SK-N-SH (cell line): ENCODE measurements around the gene CRABP1. TPM values are rescaled to one million over a fixed set of nuclear protein-coding genes. Genes with fewer than 3 reads are reported as not detected.

ENCODE experiments used
- CTCF ChIA-PET: fragments of 300-600, 350-600 bp; formaldehyde crosslinking; extraction: SDS; loops from one replicate; lab custom pipeline; 2021; lab: Yijun Ruan, JAX
- POLR2A ChIA-PET: fragments of 350-600 bp; sonication (Branson Sonifier 250); formaldehyde crosslinking; extraction: SDS; loops from one replicate; lab custom pipeline; 2020; ENCODE audit warnings: antibody characterized with exemption, inconsistent platforms; lab: Yijun Ruan, JAX
- DNase-seq: peaks from one replicate; pipeline ENCODE4 v3.0.0; 2012
- H2AFZ ChIP-seq: fragments of 200-600 bp; sonication (generic); 2 replicates; pipeline ENCODE4 v1.8.1; 2016; ENCODE audit warnings: antibody characterized with exemption, mild to moderate bottlenecking, low read depth
- H3F3A ChIP-seq: fragments of 200-600 bp; sonication (generic); replicated peaks from 2 replicates; pipeline ENCODE3; 2016; ENCODE audit warnings: antibody characterized with exemption, mild to moderate bottlenecking; ENCODE audit not compliant: insufficient read depth
- H3K27ac ChIP-seq, 2 experiments: fragments of 200-500 bp in 1 of 2; fragments of 200-600 bp in 1 of 2; sonication (Bioruptor generic) in 1 of 2; sonication (generic), shearing (Covaris generic) in 1 of 2; 2 replicates each; pipeline versions ENCODE4 v1.5.1 to v1.6.1; 2014 to 2016; ENCODE audit warnings: low read depth in 2 of 2, inconsistent platforms in 1 of 2, low read length in 1 of 2, mild to moderate bottlenecking in 1 of 2, mixed read lengths in 1 of 2
- H3K27me3 ChIP-seq: fragments of 200-600 bp; sonication (generic), shearing (Covaris generic); 2 replicates; pipeline ENCODE4 v1.6.1; 2016; ENCODE audit warnings: mixed run types; ENCODE audit not compliant: insufficient read depth
- H3K36me3 ChIP-seq, 2 experiments: fragments of 200-500 bp in 1 of 2; fragments of 200-600 bp in 1 of 2; sonication (Bioruptor generic) in 1 of 2; sonication (generic) in 1 of 2; replicated peaks in 1 of 2; 2 replicates each; pipeline versions ENCODE3 to v1.5.1; 2014 to 2016; ENCODE audit warnings: low read length in 1 of 2, mild to moderate bottlenecking in 1 of 2; ENCODE audit not compliant: insufficient read depth in 2 of 2, control insufficient read depth in 1 of 2
- H3K4me1 ChIP-seq, 2 experiments: fragments of 200-500 bp in 1 of 2; fragments of 200-600 bp in 1 of 2; sonication (Bioruptor generic) in 1 of 2; sonication (generic), shearing (Covaris generic) in 1 of 2; 2 replicates each; pipeline versions ENCODE4 v1.5.1 to v1.6.1; 2014 to 2016; ENCODE audit warnings: low read depth in 1 of 2, low read length in 1 of 2, mixed run types in 1 of 2; ENCODE audit not compliant: insufficient read depth in 2 of 2, control insufficient read depth in 1 of 2
- H3K4me2 ChIP-seq: fragments of 200-600 bp; sonication (generic), shearing (Covaris generic); 2 replicates; pipeline ENCODE4 v1.6.1; 2017; ENCODE audit warnings: mixed run types
- H3K4me3 ChIP-seq, 2 experiments: fragments of 200-500 bp in 1 of 2; fragments of 200-600 bp in 1 of 2; sonication (Bioruptor generic) in 1 of 2; sonication (generic), shearing (Covaris generic) in 1 of 2; 2 replicates each; pipeline versions ENCODE4 v1.5.1 to v1.8.1; 2014 to 2016; ENCODE audit warnings: low read depth in 2 of 2, inconsistent platforms in 1 of 2, low read length in 1 of 2, mild to moderate bottlenecking in 1 of 2, mixed read lengths in 1 of 2, moderate library complexity in 1 of 2
- H3K79me2 ChIP-seq: fragments of 200-600 bp; sonication (generic); 2 replicates; pipeline ENCODE4 v1.8.1; 2017; ENCODE audit warnings: mild to moderate bottlenecking; ENCODE audit not compliant: insufficient read depth
- H3K9ac ChIP-seq: fragments of 200-600 bp; sonication (generic); 2 replicates; pipeline ENCODE4 v1.6.1; 2017; ENCODE audit warnings: mixed run types
- H3K9me2 ChIP-seq: fragments of 200-600 bp; sonication (generic); 2 replicates; pipeline ENCODE4 v1.6.1; 2017; ENCODE audit warnings: mixed run types
- H3K9me3 ChIP-seq: fragments of 200-600 bp; sonication (generic); 2 replicates; pipeline ENCODE4 v1.6.1; 2017; ENCODE audit warnings: mixed run types, mild to moderate bottlenecking, moderate library complexity
- H4K20me1 ChIP-seq: fragments of 200-600 bp; sonication (generic); 2 replicates; pipeline ENCODE4 v1.6.1; 2017; ENCODE audit warnings: mild to moderate bottlenecking, mixed run types; ENCODE audit not compliant: insufficient read depth
- ELF1 ChIP-seq: IDR thresholded peaks from 2 replicates; pipeline ENCODE4 v1.4.0; 2012
- FOSL2 ChIP-seq: IDR thresholded peaks from 2 replicates; pipeline ENCODE4 v1.4.0; 2012; ENCODE audit warnings: low read depth, mild to moderate bottlenecking, moderate library complexity, borderline replicate concordance
- GABPA ChIP-seq: IDR thresholded peaks from 2 replicates; pipeline ENCODE4 v1.4.0; 2012; ENCODE audit warnings: low read depth, mild to moderate bottlenecking
- MAX ChIP-seq: IDR thresholded peaks from 2 replicates; pipeline ENCODE4 v1.4.0; 2012; ENCODE audit warnings: low read depth
- RCOR1 ChIP-seq: fragments of 150-350 bp; IDR thresholded peaks from 2 replicates; pipeline ENCODE4 v1.6.1; 2017; ENCODE audit warnings: antibody characterized with exemption, low read length
- RFX5 ChIP-seq: IDR thresholded peaks from 2 replicates; pipeline ENCODE4 v1.6.1; 2012; ENCODE audit warnings: mild to moderate bottlenecking, improper control_type of control experiment, low read length
- RXRA ChIP-seq: IDR thresholded peaks from 2 replicates; pipeline ENCODE4 v1.4.0; 2012; ENCODE audit warnings: low read depth, mild to moderate bottlenecking, borderline replicate concordance
- SIN3A ChIP-seq: IDR thresholded peaks from 2 replicates; pipeline ENCODE4 v1.6.1; 2012; ENCODE audit warnings: low read depth, mild to moderate bottlenecking, low read length, moderate library complexity, borderline replicate concordance
- SMC3 ChIP-seq: IDR thresholded peaks from 2 replicates; pipeline ENCODE4 v1.6.1; 2012; ENCODE audit warnings: low read depth, low read length, improper control_type of control experiment
- WGBS: methylation state at CpG from one replicate; pipeline ENCODE4 v1.1.6; 2017; ENCODE audit warnings: low lambda C conversion rate; 5-methylcytosine and 5-hydroxymethylcytosine counted together
- polyA plus RNA-seq, 3 experiments: library from polyadenylated mRNA; depleted of rRNA; stranded (reverse); fragments of >200 nt; gene quantifications; 2 replicates each; pipeline ENCODE4 v1.2.3, GENCODE V29; 2012
- TF ChIP-seq, protein P1 (sequence below): IDR thresholded peaks from 2 replicates; pipeline ENCODE4 v1.4.0; 2012; ENCODE audit warnings: low read depth, borderline replicate concordance
- TF ChIP-seq, protein P2 (sequence below): fragments of 150-350 bp; IDR thresholded peaks from 2 replicates; pipeline ENCODE4 v1.6.1; 2017; ENCODE audit warnings: antibody characterized with exemption, low read length, low read depth, borderline replicate concordance
- TF ChIP-seq, protein P3 (sequence below): fragments of 150-350 bp; IDR thresholded peaks from 2 replicates; pipeline ENCODE4 v1.6.1; 2016; ENCODE audit warnings: mild to moderate bottlenecking, low read depth, low read length

Gene CRABP1
- polyA plus RNA-seq, 1 of the 3 experiments (the other 2 are of a cell fraction) = 1.0 TPM

DNA sequence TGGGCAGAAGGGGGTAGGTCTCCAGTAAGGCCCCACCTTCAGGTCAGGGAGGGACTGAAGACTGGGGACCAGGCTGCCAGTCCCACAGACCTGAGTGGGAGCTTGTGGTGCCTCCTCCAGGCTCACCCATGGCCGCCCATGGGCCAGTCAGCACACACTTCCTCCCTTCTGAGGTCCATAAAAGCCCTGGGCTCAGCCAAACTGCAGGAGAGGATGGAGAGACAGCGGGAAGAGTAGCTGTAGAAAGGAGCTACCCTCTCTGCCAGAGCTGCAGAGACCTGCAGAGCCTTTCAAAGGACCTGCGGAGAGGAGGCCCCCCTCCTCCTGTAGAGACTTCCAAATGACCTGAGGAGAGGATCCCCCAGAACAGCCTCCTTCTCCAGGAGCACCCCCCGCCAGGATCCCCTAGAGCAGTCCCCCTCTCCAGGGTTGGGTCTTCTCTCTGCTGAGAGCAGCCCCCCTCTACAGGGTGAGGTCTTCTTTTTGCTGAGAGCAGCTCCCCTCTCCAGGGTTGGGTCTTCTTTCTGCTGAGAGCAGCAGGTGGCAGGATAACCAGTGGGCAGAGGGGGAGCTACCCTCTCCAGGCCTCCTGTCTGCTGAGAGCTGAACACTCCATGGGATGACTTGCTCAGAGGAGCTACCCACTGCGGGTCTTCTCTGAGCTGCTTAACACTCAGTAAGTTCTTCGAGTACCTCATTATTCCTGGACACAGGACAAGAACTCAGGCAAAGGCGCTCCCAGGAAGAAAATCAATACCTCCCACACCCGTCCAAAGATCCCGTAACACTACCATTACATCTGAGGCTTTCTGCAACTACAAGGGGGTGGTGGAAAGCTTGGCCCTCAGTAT is 35.7 kb upstream of the CRABP1 start:
- 88% methylated on average over 8 of the region's 9 CpGs for WGBS
- CTCF ChIA-PET = interaction anchor here (0.8 to 31.8 kb wide), 3 partner anchors 12 to 405 kb away, joined by 3 to 772 read pairs (median 4); no protein-coding TSS in a partner anchor
- Histone ChIP-seq H3K4me2 (no peak overlapping the region), H3K36me3 (no peaks in the 10 kb centered on the region), H3K9ac (no peak overlapping the region), H3K27ac (no peak overlapping the region), H3K4me1 (peaks cover 11 to 27% of the 10 kb centered on the region in 2 experiments; a peak in 3 of 4 replicates), H3K79me2 (no peaks in the 10 kb centered on the region), H3K4me3 (no peak overlapping the region), H4K20me1 (no peaks in the 10 kb centered on the region), H3K9me3 (no peaks in the 10 kb centered on the region), H3K27me3 (no peaks in the 10 kb centered on the region), H3K9me2 (no peaks in the 10 kb centered on the region), H3F3A (peaks cover 38% of the 10 kb centered on the region), H2AFZ (no peak overlapping the region)
- no peak for DNase-seq
- TF ChIP-seq RXRA = no peak
- TF ChIP-seq SMC3 = no peak
- no peak for TF ChIP-seq RFX5
- no peak for TF ChIP-seq SIN3A
- TF ChIP-seq MAX = no peak
- TF ChIP-seq, protein P1, sequence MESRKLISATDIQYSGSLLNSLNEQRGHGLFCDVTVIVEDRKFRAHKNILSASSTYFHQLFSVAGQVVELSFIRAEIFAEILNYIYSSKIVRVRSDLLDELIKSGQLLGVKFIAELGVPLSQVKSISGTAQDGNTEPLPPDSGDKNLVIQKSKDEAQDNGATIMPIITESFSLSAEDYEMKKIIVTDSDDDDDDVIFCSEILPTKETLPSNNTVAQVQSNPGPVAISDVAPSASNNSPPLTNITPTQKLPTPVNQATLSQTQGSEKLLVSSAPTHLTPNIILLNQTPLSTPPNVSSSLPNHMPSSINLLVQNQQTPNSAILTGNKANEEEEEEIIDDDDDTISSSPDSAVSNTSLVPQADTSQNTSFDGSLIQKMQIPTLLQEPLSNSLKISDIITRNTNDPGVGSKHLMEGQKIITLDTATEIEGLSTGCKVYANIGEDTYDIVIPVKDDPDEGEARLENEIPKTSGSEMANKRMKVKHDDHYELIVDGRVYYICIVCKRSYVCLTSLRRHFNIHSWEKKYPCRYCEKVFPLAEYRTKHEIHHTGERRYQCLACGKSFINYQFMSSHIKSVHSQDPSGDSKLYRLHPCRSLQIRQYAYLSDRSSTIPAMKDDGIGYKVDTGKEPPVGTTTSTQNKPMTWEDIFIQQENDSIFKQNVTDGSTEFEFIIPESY = no peak
- no peak for TF ChIP-seq GABPA
- TF ChIP-seq FOSL2 = no peak
- TF ChIP-seq, protein P2, sequence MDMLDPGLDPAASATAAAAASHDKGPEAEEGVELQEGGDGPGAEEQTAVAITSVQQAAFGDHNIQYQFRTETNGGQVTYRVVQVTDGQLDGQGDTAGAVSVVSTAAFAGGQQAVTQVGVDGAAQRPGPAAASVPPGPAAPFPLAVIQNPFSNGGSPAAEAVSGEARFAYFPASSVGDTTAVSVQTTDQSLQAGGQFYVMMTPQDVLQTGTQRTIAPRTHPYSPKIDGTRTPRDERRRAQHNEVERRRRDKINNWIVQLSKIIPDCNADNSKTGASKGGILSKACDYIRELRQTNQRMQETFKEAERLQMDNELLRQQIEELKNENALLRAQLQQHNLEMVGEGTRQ = no peak
- TF ChIP-seq, protein P3, sequence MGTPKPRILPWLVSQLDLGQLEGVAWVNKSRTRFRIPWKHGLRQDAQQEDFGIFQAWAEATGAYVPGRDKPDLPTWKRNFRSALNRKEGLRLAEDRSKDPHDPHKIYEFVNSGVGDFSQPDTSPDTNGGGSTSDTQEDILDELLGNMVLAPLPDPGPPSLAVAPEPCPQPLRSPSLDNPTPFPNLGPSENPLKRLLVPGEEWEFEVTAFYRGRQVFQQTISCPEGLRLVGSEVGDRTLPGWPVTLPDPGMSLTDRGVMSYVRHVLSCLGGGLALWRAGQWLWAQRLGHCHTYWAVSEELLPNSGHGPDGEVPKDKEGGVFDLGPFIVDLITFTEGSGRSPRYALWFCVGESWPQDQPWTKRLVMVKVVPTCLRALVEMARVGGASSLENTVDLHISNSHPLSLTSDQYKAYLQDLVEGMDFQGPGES = no peak
- no peak for TF ChIP-seq RCOR1
- no peak for TF ChIP-seq ELF1
- POLR2A ChIA-PET = no interaction called here
